PC-9 (cell line): ENCODE results near the gene RBMS1.

ENCODE experiments used
- EZH2 ChIP-seq: fragments of 200-600 bp; sonication (generic); IDR thresholded peaks from 2 replicates; pipeline ENCODE4 v1.8.0; 2017; ENCODE audit warnings: antibody characterized with exemption, low read depth
- TF ChIP-seq, protein P1 (sequence below): fragments of 200-600 bp; sonication (generic); conservative IDR thresholded peaks from 2 replicates; pipeline ENCODE4 v1.6.1; 2017; ENCODE audit warnings: mixed run types, antibody characterized with exemption, mild to moderate bottlenecking, moderate library complexity

GRCh38 chr2:160474319-160474645, 19.3 kb downstream of the RBMS1 start:
- TF ChIP-seq, protein P1, sequence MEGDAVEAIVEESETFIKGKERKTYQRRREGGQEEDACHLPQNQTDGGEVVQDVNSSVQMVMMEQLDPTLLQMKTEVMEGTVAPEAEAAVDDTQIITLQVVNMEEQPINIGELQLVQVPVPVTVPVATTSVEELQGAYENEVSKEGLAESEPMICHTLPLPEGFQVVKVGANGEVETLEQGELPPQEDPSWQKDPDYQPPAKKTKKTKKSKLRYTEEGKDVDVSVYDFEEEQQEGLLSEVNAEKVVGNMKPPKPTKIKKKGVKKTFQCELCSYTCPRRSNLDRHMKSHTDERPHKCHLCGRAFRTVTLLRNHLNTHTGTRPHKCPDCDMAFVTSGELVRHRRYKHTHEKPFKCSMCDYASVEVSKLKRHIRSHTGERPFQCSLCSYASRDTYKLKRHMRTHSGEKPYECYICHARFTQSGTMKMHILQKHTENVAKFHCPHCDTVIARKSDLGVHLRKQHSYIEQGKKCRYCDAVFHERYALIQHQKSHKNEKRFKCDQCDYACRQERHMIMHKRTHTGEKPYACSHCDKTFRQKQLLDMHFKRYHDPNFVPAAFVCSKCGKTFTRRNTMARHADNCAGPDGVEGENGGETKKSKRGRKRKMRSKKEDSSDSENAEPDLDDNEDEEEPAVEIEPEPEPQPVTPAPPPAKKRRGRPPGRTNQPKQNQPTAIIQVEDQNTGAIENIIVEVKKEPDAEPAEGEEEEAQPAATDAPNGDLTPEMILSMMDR: no peak
- no peak for TF ChIP-seq EZH2
